A549 (cell line): ENCODE measurements around the gene INF2. TPM values are rescaled to one million over a fixed set of nuclear protein-coding genes. Genes with fewer than 3 reads are reported as not detected.

Source experiments
- ATAC-seq, 2 experiments: fragments of 200-7000 bp in 1 of 2; fragments of >200 bp in 1 of 2; cut with Nextera tagmentation in 1 of 2; cut with Tn5 transposase in 1 of 2; 3 replicates each; pipeline versions ENCODE4 v1.8.0 to v1.9.1; 2018 to 2020; ENCODE audit warnings: mild to moderate bottlenecking in 1 of 2, moderate library complexity in 1 of 2
- CTCF ChIA-PET: fragments of 300-600 bp; sonication (Branson Sonifier 250); formaldehyde crosslinking; extraction: SDS; loops from one replicate; lab custom pipeline; 2021; ENCODE audit warnings: antibody characterized with exemption, inconsistent platforms; lab: Yijun Ruan, JAX
- POLR2A ChIA-PET: fragments of 350-600 bp; formaldehyde crosslinking; extraction: SDS; loops from one replicate; lab custom pipeline; 2021; ENCODE audit warnings: antibody characterized with exemption, inconsistent platforms; lab: Yijun Ruan, JAX
- DNase-seq, 2 experiments: peaks; one replicate each; pipeline versions ENCODE4 v3.0.0 to v3.0.0-alpha.2; 2011 to 2016; ENCODE audit warnings: low read depth in 1 of 2, low spot score in 1 of 2
- FAIRE-seq: peaks from 2 replicates; lab custom pipeline; 2011; peaks lifted over from hg19 to GRCh38; lab: Jason Lieb, UNC
- H3K27ac ChIP-seq, 2 experiments: fragments of >200 bp; sonication (Bioruptor Twin); formaldehyde crosslinking; 3 replicates each; pipeline ENCODE4 v1.5.1; 2016 to 2017
- H3K4me1 ChIP-seq: fragments of >200 bp; sonication (Bioruptor Twin); formaldehyde crosslinking; 3 replicates; pipeline ENCODE4 v1.6.1; 2016
- H3K4me2 ChIP-seq: fragments of >200 bp; sonication (Bioruptor Twin); formaldehyde crosslinking; 3 replicates; pipeline ENCODE4 v1.6.1; 2016
- H3K4me3 ChIP-seq: fragments of >200 bp; sonication (Bioruptor Twin); formaldehyde crosslinking; 3 replicates; pipeline ENCODE4 v1.5.1; 2016
- H3K9me3 ChIP-seq: fragments of >200 bp; sonication (Bioruptor Twin); formaldehyde crosslinking; 3 replicates; pipeline ENCODE4 v1.6.1; 2016
- CBX8 ChIP-seq: fragments of 200-600 bp; sonication (generic); IDR thresholded peaks from 2 replicates; pipeline ENCODE4 v1.6.1; 2016
- CHD2 ChIP-seq: fragments of 150-350 bp; IDR thresholded peaks from 2 replicates; pipeline ENCODE4 v1.6.1; 2014; ENCODE audit warnings: low read length; ENCODE audit not compliant: partially characterized antibody
- CHD4 ChIP-seq: fragments of 200-600 bp; sonication (generic); IDR thresholded peaks from 2 replicates; pipeline ENCODE4 v1.6.1; 2016; ENCODE audit warnings: antibody characterized with exemption, mild to moderate bottlenecking, borderline replicate concordance
- EP300 ChIP-seq, 2 experiments: fragments of >200 bp; sonication (Bioruptor Twin); formaldehyde crosslinking; IDR thresholded peaks; 2 replicates in 1 of 2; 3 replicates in 1 of 2; pipeline ENCODE4 v1.6.1; 2016 to 2017
- FOSB ChIP-seq: fragments of 250-450 bp; sonication (Bioruptor Pico); IDR thresholded peaks from 2 replicates; pipeline ENCODE4 v1.5.0; 2020; ENCODE audit warnings: mild to moderate bottlenecking, moderate library complexity
- HEYL ChIP-seq: fragments of 250-450 bp; sonication (Bioruptor Pico); IDR thresholded peaks from 2 replicates; pipeline ENCODE4 v1.8.0; 2021; ENCODE audit warnings: mild to moderate bottlenecking, moderate library complexity
- HOXA7 ChIP-seq: fragments of 250-450 bp; sonication (Bioruptor Pico); IDR thresholded peaks from 2 replicates; pipeline ENCODE4 v1.5.0; 2020; ENCODE audit warnings: mild to moderate bottlenecking, moderate library complexity
- JUNB ChIP-seq: fragments of >200 bp; sonication (Bioruptor Twin); formaldehyde crosslinking; IDR thresholded peaks from 2 replicates; pipeline ENCODE4 v1.6.1; 2016
- POLR2AphosphoS2 ChIP-seq: conservative IDR thresholded peaks from 2 replicates; pipeline ENCODE4 v1.6.1; 2012; ENCODE audit warnings: low read length, improper control_type of control experiment, inconsistent platforms
- RARB ChIP-seq: fragments of 250-450 bp; sonication (Bioruptor Pico); IDR thresholded peaks from 2 replicates; pipeline ENCODE4 v1.8.0; 2021; ENCODE audit warnings: mild to moderate bottlenecking, moderate library complexity
- SMC3 ChIP-seq: fragments of >200 bp; sonication (Bioruptor Twin); formaldehyde crosslinking; IDR thresholded peaks from 3 replicates; pipeline ENCODE4 v1.6.1; 2018; ENCODE audit warnings: inconsistent platforms
- TFCP2L1 ChIP-seq: fragments of 250-450 bp; sonication (Bioruptor Pico); IDR thresholded peaks from 2 replicates; pipeline ENCODE4 v1.5.0; 2021; ENCODE audit warnings: mild to moderate bottlenecking
- TP53 ChIP-seq: fragments of 250-450 bp; sonication (Bioruptor Pico); IDR thresholded peaks from 2 replicates; pipeline ENCODE4 v1.5.0; 2021; ENCODE audit warnings: mild to moderate bottlenecking, moderate library complexity
- ZFP36 ChIP-seq: fragments of 450-650 bp; IDR thresholded peaks from 2 replicates; pipeline ENCODE4 v1.6.1; 2014; ENCODE audit warnings: borderline replicate concordance; ENCODE audit not compliant: partially characterized antibody
- ZNF302 ChIP-seq: fragments of 250-450 bp; sonication (Bioruptor Pico); IDR thresholded peaks from 2 replicates; pipeline ENCODE4 v1.9.0; 2021; ENCODE audit warnings: inconsistent platforms, mild to moderate bottlenecking, moderate library complexity
- WGBS: methylation state at CpG from one replicate; pipeline ENCODE4 v1.1.6; 2017; ENCODE audit errors: missing lambda C conversion rate; 5-methylcytosine and 5-hydroxymethylcytosine counted together
- polyA plus RNA-seq, 4 experiments: library from polyadenylated mRNA; depleted of rRNA in 3 of 4; stranded (reverse); fragments of >200 nt; fragmentation: RNase III in 1 of 4; extraction: RNeasy Plus Mini Kit Qiagen cat#74134 plus additional on column Dnase treatment in 1 of 4; gene quantifications; 2 replicates in 3 of 4; 3 replicates in 1 of 4; pipeline ENCODE4 v1.2.3, GENCODE V29; 2011 to 2017
- TF ChIP-seq, protein P1 (sequence below): IDR thresholded peaks from 2 replicates; pipeline ENCODE4 v1.6.1; 2012
- TF ChIP-seq, protein P2 (sequence below): fragments of 250-450 bp; sonication (Bioruptor Pico); IDR thresholded peaks from 2 replicates; pipeline ENCODE4 v1.5.0; 2020; ENCODE audit warnings: low read depth, mild to moderate bottlenecking, moderate library complexity
- TF ChIP-seq, protein P3 (sequence below): fragments of 250-450 bp; sonication (Bioruptor Pico); IDR thresholded peaks from 2 replicates; pipeline ENCODE4 v1.5.0; 2021; ENCODE audit warnings: mild to moderate bottlenecking, moderate library complexity, borderline replicate concordance
- TF ChIP-seq, protein P4 (sequence below): IDR thresholded peaks from 2 replicates; pipeline ENCODE4 v1.6.1; 2012
- TF ChIP-seq, protein P5 (sequence below): IDR thresholded peaks from 2 replicates; pipeline ENCODE4 v1.6.1; 2012; ENCODE audit warnings: low read depth, borderline replicate concordance

The INF2 gene
- polyA plus RNA-seq, 2 of the 4 experiments (the other 2 are of a cell fraction): 24.7 to 71.2 TPM

DNA sequence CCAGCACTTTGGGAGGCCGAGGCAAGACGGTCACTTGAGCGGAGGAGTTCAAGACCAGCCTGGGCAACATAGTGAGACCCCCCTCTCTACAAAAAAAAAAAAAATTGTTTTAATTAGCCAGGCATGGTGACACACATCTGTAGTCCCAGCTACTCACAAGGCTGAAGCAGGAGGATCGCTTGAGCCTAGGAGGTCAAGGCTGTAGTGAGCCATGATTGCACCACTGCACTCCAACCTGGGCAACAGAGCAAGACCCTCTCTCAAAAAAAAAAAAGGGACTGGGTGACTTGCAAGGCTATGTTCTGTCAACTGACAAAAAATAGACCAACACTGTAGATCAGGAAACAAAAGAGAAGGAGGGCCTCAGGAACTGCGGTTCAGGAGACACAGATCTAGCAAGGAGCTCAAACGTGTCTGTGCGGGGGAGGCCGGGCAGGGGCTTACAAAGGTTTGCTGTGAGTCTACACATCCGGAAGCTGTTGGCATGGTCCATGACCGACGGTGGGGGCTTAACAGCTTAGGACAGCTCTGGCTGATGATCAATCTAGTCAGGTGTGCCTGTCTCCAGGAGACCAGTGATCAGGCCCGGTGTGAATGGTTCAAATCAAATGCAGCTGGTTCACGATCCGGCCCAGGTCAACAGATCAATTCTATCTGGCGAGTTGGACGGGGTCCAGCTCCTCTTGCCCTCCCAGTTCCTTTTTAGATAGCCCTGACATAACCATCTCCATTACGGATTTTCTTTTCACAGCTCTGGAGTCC lies 31.7 kb upstream of the INF2 start:
- H3K27ac ChIP-seq: no peak overlapping the region
- CTCF ChIA-PET: interaction anchor here (0.6 to 2.4 kb wide), 6 partner anchors 9 to 363 kb away, joined by 3 to 10 read pairs (median 6); no protein-coding TSS in a partner anchor
- ATAC-seq (no peak), DNase-seq (no peak), FAIRE-seq (no peak)
- H3K4me3 ChIP-seq: no peak overlapping the region
- 81% methylated on average over 17 of the region's 17 CpGs for WGBS
- no peak overlapping the region for H3K4me2 ChIP-seq
- peaks cover 14% of the 10 kb centered on the region for H3K9me3 ChIP-seq
- TF ChIP-seq, protein P1, sequence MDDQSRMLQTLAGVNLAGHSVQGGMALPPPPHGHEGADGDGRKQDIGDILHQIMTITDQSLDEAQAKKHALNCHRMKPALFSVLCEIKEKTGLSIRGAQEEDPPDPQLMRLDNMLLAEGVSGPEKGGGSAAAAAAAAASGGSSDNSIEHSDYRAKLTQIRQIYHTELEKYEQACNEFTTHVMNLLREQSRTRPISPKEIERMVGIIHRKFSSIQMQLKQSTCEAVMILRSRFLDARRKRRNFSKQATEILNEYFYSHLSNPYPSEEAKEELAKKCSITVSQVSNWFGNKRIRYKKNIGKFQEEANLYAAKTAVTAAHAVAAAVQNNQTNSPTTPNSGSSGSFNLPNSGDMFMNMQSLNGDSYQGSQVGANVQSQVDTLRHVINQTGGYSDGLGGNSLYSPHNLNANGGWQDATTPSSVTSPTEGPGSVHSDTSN: no peak
- TF ChIP-seq, protein P2, sequence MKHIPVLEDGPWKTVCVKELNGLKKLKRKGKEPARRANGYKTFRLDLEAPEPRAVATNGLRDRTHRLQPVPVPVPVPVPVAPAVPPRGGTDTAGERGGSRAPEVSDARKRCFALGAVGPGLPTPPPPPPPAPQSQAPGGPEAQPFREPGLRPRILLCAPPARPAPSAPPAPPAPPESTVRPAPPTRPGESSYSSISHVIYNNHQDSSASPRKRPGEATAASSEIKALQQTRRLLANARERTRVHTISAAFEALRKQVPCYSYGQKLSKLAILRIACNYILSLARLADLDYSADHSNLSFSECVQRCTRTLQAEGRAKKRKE (CRISPR knock-in tag): no peak
- no peak for TF ChIP-seq TFCP2L1
- TF ChIP-seq, protein P3, sequence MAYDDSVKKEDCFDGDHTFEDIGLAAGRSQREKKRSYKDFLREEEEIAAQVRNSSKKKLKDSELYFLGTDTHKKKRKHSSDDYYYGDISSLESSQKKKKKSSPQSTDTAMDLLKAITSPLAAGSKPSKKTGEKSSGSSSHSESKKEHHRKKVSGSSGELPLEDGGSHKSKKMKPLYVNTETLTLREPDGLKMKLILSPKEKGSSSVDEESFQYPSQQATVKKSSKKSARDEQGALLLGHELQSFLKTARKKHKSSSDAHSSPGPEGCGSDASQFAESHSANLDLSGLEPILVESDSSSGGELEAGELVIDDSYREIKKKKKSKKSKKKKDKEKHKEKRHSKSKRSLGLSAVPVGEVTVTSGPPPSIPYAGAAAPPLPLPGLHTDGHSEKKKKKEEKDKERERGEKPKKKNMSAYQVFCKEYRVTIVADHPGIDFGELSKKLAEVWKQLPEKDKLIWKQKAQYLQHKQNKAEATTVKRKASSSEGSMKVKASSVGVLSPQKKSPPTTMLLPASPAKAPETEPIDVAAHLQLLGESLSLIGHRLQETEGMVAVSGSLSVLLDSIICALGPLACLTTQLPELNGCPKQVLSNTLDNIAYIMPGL (CRISPR knock-in tag): no peak
- TF ChIP-seq RARB (CRISPR knock-in tag): no peak
- TF ChIP-seq CHD4: no peak
- TF ChIP-seq ZFP36: no peak
- no peak for TF ChIP-seq CBX8
- no peak for TF ChIP-seq POLR2AphosphoS2
- no peak for TF ChIP-seq SMC3
- TF ChIP-seq FOSB (CRISPR knock-in tag): no peak
- no peak for TF ChIP-seq JUNB
- TF ChIP-seq ZNF302 (CRISPR knock-in tag): no peak
- no peak for TF ChIP-seq TP53 (CRISPR knock-in tag)
- TF ChIP-seq, protein P4, sequence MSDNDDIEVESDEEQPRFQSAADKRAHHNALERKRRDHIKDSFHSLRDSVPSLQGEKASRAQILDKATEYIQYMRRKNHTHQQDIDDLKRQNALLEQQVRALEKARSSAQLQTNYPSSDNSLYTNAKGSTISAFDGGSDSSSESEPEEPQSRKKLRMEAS: no peak
- no peak for TF ChIP-seq HEYL (CRISPR knock-in tag)
- no peaks in the 10 kb centered on the region for H3K4me1 ChIP-seq
- POLR2A ChIA-PET: no interaction called here

DNA sequence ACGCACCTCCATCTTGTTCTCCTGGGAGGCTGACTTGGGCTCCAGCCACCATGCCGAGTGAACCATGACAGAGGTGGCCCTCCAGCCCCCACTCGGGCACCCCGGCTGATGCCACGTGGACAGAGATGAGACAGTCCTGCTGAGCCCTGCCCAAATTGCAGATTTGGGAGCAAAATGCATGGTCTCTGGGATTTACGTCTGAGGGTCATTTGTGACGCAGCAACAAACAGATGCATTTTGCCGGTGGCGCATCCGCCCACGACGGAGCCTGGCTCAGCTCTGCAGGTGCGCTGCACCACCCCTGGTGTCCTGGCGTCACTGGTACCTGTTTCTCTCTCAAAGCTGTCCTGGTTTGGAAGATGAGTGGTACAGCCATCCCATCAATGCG lies 31.1 kb upstream of the INF2 start:
- DNase-seq: no peak
- no peak for ATAC-seq
- no peak for FAIRE-seq
- Histone ChIP-seq H3K27ac (no peak overlapping the region), H3K4me3 (no peak overlapping the region), H3K4me1 (no peaks in the 10 kb centered on the region)
- POLR2A ChIA-PET: no interaction called here
- CTCF ChIA-PET: interaction anchor here (0.6 to 2.4 kb wide), 6 partner anchors 9 to 364 kb away, joined by 3 to 10 read pairs (median 6); no protein-coding TSS in a partner anchor
- 90% methylated on average over 13 of the region's 15 CpGs for WGBS
- TF ChIP-seq EP300 (IDR thresholded peaks at IDR 0.05) (no peak), HOXA7 (CRISPR knock-in tag) (no peak), CBX8 (no peak), CHD2 (no peak)
- TF ChIP-seq, protein P5, sequence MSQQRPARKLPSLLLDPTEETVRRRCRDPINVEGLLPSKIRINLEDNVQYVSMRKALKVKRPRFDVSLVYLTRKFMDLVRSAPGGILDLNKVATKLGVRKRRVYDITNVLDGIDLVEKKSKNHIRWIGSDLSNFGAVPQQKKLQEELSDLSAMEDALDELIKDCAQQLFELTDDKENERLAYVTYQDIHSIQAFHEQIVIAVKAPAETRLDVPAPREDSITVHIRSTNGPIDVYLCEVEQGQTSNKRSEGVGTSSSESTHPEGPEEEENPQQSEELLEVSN: no peak
- TF ChIP-seq, protein P3 (CRISPR knock-in tag): no peak
- TF ChIP-seq, all 56 proteins: peak for 0
- Histone ChIP-seq H3K9me3 (peaks cover 10% of the 10 kb centered on the region; the same call in 2 of the 3 replicates), H3K4me2 (no peak overlapping the region)
